NCI-H446 (cell line): Measurements from ENCODE around the gene TUBGCP3.
A peak's percentile ranks its signal among the peaks of the same experiment; 100 is the strongest.
"Not testable (repeated sequence)": the region's sequence is repeated elsewhere in the genome, so short reads cannot be mapped to it uniquely, and the experiment has no call there.

ENCODE experiments used
- DNase-seq, 2 experiments: peaks; one replicate each; lab custom pipeline; 2025; lab: John Stamatoyannopoulos, UW

TUBGCP3 gene

DNA sequence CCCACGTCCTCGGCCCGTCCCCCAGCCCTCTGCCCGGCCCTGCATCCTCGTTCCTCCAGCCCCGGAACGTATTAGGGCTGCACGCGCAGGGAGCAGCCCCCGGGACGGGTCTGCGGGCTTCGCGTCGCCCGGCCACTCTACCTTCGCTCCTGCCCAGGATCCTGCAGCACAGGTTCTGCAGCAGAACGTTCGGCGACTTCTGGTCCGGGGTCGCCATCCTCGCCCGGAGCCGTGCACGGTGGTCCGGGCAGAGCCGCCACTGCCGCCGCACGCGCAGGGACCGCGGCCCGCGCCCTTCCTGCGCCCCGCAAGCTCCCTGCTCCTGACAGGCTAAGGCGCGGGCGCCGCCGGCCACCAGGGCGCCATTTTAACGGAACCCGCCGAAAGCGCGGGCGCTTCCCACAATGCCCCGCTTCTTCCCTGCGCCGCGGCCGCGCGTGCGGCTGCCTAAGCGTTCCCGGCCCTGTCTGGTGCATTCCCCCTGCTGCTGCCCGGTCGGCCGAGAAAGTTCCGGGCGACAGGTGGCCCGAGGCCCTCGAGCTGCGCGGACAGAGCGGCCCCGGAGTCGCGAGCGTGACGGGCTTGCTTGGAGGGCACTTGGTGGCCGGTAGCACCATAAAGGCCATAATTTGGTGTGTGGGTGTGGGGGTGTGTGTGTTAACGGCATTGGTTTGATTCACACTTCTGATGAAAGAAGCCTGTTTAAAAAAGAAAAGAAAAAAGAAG is at the start of gene TUBGCP3:
Gene TUBGCP3, minus strand, starts transcription at position 390 of the 726 bp plus-strand sequence. Its CDS starts 173 bp downstream, at position 217.
- DNase-seq = peak in 1 of 2 experiments; percentile 62

- no peak for DNase-seq
Observed at GRCh38 chr13:112637017-112637801, 49.3 kb upstream of the TUBGCP3 start.

- no peak for DNase-seq
Observed at GRCh38 chr13:112636401-112636975, 48.5 kb upstream of the TUBGCP3 start.

GRCh38 chr13:112635323-112635722 is 47.4 kb upstream of the TUBGCP3 start:
- DNase-seq = no peak

- DNase-seq = no peak
Observed at GRCh38 chr13:112634102-112634501, 46.1 kb upstream of the TUBGCP3 start.

DNA sequence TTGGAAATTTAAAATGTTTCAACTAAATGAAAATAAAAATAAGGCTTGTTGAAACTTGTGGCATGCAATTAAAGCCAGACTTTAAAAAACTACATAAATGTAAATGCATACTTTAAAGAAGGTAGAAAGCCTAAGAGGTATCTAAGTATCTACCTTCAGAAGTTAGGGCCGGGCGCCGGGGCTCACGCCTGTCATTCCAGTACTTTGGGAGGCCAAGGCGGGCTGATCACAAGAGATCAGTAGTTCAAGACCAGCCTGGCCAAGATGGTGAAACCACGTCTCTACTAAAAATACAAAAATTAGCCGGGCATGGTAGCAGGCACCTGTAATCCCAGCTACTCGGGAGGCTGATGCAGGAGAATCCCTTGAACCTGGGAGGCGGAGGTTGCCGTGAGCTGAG is 42.3 kb upstream of the TUBGCP3 start:
- not testable (repeated sequence) for DNase-seq

DNA sequence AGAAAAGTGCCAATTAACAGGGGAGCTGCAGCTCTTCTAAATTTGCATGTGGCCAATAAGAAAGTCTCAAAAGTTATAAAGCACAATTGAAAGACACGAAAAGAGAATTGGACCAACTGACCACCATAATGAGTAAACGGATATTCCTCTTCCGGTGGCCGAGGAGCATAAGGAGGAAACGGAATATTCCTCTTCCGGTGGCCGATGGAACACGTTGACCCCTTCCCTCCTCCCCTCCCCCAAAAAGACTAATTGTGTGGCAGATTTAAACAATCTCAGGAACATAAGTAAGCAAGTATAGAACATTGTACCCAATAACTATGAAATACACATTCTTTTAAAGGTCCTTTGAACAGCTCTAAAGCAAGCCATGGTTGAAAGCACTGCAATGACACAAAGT is 41.2 kb upstream of the TUBGCP3 start:
- DNase-seq = no peak

DNA sequence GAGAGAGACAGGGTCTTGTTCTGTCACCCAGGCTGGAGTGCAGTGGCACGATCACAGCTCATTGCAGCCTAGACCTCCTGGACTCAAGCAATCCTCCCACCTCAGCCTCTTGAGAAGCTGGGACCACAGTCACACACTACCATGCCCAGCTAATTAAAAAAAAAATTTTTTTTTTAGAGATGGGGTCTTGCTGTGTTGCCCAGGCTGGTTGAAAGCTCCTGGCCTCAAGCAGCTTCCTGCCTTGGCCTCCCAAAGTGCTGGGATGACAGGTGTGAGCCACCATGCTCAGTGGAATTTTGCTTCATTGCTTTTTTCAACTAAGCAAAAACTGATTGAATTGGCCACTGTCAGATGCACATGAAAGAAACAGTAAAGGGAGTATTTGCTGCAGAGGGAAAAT is 39.7 kb upstream of the TUBGCP3 start:
- DNase-seq = not testable (repeated sequence)

- no peak for DNase-seq
Observed at GRCh38 chr13:112627161-112627560, 39.2 kb upstream of the TUBGCP3 start.

- no peak for DNase-seq
Observed at GRCh38 chr13:112626761-112627160, 38.8 kb upstream of the TUBGCP3 start.

DNA sequence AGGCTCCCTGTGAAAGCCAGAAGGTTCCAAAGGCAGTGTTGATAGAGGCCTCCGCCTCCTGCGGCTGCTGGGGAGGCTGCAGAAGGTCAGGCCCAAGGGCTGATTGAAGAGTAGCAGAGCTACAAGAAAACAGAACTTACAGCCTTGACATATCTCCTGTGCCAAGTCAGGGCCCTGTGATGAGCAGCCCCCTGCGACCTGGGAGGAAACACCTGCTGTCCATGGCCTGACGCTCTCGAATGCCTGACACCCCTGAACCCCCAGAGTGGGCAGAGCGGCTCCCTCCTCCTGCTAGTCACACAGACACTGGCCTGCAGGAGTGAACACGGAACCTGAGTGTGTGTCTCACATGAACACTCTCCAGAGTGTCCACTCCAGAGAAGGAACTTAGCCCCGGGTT is 38.2 kb upstream of the TUBGCP3 start:
- no peak for DNase-seq

GRCh38 chr13:112625698-112626097 is 37.7 kb upstream of the TUBGCP3 start:
- no peak for DNase-seq

DNA sequence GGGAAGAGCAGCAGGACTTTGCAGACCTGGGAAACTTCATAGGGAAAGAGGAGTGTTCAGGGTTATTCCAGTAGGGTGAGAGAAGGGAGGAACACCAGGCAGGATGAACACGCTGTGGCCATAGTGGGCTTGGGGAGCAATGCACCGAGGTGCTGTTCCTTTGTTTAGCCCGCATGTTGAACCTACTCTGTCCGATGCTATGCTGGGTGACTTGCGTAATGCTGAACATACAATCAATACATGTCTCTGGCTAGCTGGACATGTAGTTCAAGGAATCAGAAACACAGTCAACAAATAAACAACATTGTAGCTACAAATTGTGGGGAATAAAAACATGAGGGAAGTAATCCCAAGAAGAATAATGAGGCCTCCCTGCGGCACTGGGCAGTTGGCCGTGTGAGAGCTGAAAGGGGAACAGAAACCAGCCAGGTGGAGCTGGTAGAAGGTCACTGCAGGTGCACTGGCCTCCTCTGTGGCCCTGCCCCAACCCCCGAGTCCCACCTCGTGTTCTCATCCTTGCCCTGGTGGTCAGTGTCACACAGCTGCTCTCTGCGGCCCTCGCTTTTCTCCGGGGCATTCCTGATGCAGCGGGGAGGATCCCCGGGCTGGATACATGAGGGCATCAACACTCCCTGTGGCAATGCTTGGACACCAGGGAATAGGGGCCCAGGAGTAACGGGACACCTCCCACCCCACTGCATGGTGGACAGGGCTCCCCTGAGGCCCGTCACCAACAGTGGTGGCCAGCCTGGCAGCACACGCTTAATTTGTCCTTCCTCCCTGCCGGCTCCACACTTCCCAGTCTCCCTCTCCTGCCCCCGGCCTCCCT is 36.9 kb upstream of the TUBGCP3 start:
- DNase-seq = no peak

DNA sequence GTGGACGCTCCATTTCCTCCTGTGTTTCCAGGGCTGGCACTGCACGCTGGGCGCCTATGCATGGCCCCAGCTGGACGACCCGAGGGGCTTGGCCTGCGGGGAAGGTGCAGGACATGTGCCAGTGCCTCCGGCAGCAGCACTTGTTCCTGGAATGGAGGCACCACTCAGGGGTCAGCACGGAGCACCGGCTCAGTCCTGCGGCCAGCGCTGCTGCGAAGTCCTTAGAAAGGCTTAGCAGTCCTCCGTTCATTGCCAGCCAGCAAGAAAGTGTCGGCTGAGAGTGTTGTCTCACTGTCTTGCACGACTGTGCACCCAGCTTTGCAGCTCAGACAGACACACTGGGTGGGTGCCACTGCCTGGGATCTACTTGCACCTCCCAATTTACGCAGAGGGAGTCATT is 36.1 kb upstream of the TUBGCP3 start:
- no peak for DNase-seq

- no peak for DNase-seq
Observed at GRCh38 chr13:112623051-112623711, 35.2 kb upstream of the TUBGCP3 start.

DNA sequence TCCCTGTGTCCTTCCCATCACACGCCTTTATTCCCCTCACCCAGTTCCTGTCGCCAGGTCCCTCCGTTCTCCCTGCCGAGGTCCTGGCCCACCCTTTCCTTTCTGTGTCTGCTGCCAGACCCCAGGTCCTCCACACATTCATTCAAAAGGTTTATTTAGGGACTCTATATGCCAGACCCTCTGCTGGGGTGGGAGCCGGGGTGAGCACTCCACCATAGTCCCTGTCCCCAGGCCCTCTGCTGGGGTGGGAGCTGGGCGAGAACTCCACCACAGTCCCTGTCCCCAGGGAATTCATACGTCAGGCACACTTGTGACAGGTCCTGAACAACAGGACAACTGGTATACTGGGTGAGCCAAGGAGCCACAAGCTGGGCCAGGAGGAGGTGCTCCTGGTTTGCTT is 34.4 kb upstream of the TUBGCP3 start:
- DNase-seq = no peak

GRCh38 chr13:112619730-112620631 is 32.0 kb upstream of the TUBGCP3 start:
- peak in 1 of 2 experiments; percentile 0 for DNase-seq

DNA sequence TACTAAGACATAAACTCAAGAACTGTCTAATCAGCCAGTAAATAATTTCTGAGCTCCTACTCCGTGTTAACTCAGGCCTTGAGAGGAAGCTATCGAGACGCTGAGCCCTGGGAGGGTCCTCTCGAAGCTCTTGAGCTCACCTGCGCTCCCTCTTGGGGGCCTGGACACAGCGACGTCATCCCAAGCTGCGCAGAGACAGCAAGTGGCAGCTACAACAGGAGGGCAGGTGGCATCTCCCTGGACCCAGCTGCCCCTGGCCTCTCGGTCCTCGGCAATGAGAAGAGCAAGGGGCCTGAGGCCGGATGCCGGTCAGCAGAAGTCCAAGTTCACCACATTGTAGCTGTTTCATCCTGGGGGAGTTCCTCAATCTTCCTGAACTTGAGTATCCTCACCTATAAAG is 30.5 kb upstream of the TUBGCP3 start:
- DNase-seq = no peak

DNA sequence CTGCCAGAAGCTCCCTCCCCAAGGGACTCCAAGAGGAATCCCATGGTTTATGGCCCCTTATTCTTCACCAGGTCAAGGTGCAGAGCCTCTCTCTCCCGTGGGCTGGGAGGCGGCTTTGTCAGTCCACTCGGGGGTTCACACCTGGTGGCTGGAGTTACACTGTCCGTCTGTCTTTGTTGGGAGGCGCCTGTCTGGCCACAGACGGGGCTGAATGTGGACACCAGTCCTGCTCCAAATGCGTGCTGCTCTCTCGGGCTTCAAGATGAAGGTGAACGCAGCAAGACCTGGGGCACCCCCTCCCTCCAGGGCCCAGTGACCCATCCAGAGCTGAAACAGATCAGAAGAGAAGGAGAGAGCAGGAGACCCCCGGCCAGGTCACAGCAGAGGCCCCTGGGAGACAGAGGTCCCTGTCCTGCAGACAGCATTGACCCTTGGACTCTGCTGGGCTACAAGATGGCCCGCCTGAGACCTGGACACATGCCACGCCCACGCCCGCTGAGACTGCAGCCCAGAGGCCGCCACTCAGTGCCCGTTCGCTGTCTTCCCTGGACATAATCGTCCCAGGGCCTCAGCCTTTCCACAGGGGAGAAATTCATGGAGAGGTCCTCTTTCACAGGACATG is 29.9 kb upstream of the TUBGCP3 start:
- DNase-seq = no peak
